H1 (cell line): Measurements from ENCODE around the gene NCOA1. TPM values are rescaled to one million over a fixed set of nuclear protein-coding genes. Genes with fewer than 3 reads are reported as not detected.

Experiments
- CTCF ChIA-PET: fragments of 300-600 bp; sonication (Branson Sonifier 250); formaldehyde crosslinking; loops from one replicate; lab custom pipeline; 2021; ENCODE audit not compliant: partially characterized antibody; lab: Charles Lee
- POLR2A ChIA-PET: fragments of 300-600 bp; sonication (Branson Sonifier 250); formaldehyde crosslinking; loops from one replicate; lab custom pipeline; 2021; ENCODE audit warnings: inconsistent platforms; ENCODE audit not compliant: partially characterized antibody; lab: Charles Lee
- DNase-seq, 2 experiments: peaks; one replicate each; pipeline versions ENCODE4 v3.0.0 to v3.0.0-alpha.2; 2010 to 2022; ENCODE audit warnings: low spot score in 2 of 2, low read depth in 1 of 2, mixed read lengths in 1 of 2
- FAIRE-seq: peaks from 2 replicates; lab custom pipeline; 2011; peaks lifted over from hg19 to GRCh38; lab: Jason Lieb, UNC
- H2AFZ ChIP-seq: 2 replicates; pipeline ENCODE4 v1.8.1; 2012; ENCODE audit warnings: low read length, inconsistent platforms
- H2AK5ac ChIP-seq: 2 replicates; pipeline ENCODE4 v1.6.1; 2013; ENCODE audit warnings: low read depth, low read length
- H2BK120ac ChIP-seq: replicated peaks from 2 replicates; pipeline ENCODE3; 2013; ENCODE audit warnings: low read depth, low read length, inconsistent platforms
- H2BK12ac ChIP-seq: 2 replicates; pipeline ENCODE4 v1.6.1; 2013; ENCODE audit warnings: low read depth, low read length
- H2BK15ac ChIP-seq: 2 replicates; pipeline ENCODE4 v1.6.1; 2013; ENCODE audit warnings: low read length
- H2BK20ac ChIP-seq: 2 replicates; pipeline ENCODE4 v1.6.1; 2013; ENCODE audit warnings: low read length
- H2BK5ac ChIP-seq: 2 replicates; pipeline ENCODE4 v1.6.1; 2013; ENCODE audit warnings: low read depth, low read length
- H3K14ac ChIP-seq: 2 replicates; pipeline ENCODE4 v1.6.1; 2013; ENCODE audit warnings: inconsistent platforms; ENCODE audit not compliant: insufficient read length
- H3K18ac ChIP-seq: 2 replicates; pipeline ENCODE4 v1.6.1; 2013; ENCODE audit warnings: low read length; ENCODE audit errors: extremely low read depth
- H3K23ac ChIP-seq: 2 replicates; pipeline ENCODE4 v1.6.1; 2013; ENCODE audit warnings: inconsistent platforms; ENCODE audit not compliant: insufficient read length
- H3K23me2 ChIP-seq: 2 replicates; pipeline ENCODE4 v1.6.1; 2013; ENCODE audit warnings: low read depth, low read length
- H3K27ac ChIP-seq: 2 replicates; pipeline ENCODE4 v1.6.1; 2011; ENCODE audit warnings: low read depth, low read length, inconsistent platforms
- H3K27me3 ChIP-seq, 4 experiments: replicated peaks in 1 of 4; 1 replicate in 1 of 4; 2 replicates in 3 of 4; pipeline versions ENCODE4 v1.6.1 to v1.8.1; 2011 to 2013; ENCODE audit warnings: low read length in 3 of 4, mild to moderate bottlenecking in 3 of 4, inconsistent platforms in 2 of 4, mixed read lengths in 2 of 4, moderate library complexity in 1 of 4; ENCODE audit not compliant: control insufficient read depth in 3 of 4, insufficient read depth in 3 of 4; ENCODE audit errors: extremely low read depth in 1 of 4
- H3K36me3 ChIP-seq, 4 experiments: 2 replicates each; pipeline versions ENCODE4 v1.6.1 to v1.8.1; 2011 to 2013; ENCODE audit warnings: mild to moderate bottlenecking in 4 of 4, low read length in 3 of 4, moderate library complexity in 2 of 4, control low read depth in 1 of 4, inconsistent platforms in 1 of 4; ENCODE audit not compliant: insufficient read depth in 4 of 4, control insufficient read depth in 2 of 4
- H3K4ac ChIP-seq: replicated peaks from 2 replicates; pipeline ENCODE3; 2013; ENCODE audit warnings: low read length, low read depth, mixed read lengths, inconsistent platforms; ENCODE audit not compliant: insufficient read length
- H3K4me1 ChIP-seq, 4 experiments: replicated peaks in 1 of 4; 1 replicate in 1 of 4; 2 replicates in 3 of 4; pipeline versions ENCODE4 v1.6.1 to v1.8.1; 2011 to 2013; ENCODE audit warnings: low read length in 3 of 4, inconsistent platforms in 2 of 4, mixed read lengths in 1 of 4; ENCODE audit not compliant: insufficient read depth in 4 of 4, control insufficient read depth in 3 of 4
- H3K4me2 ChIP-seq, 2 experiments: 2 replicates each; pipeline versions ENCODE4 v1.6.1 to v1.8.1; 2011 to 2013; ENCODE audit warnings: low read depth in 2 of 2, low read length in 2 of 2, control low read depth in 1 of 2, inconsistent platforms in 1 of 2, mild to moderate bottlenecking in 1 of 2; ENCODE audit not compliant: insufficient read depth in 1 of 2
- H3K4me3 ChIP-seq, 4 experiments: fragments of 200-600, 300-600 bp in 1 of 4; sonication (generic), shearing (Covaris generic), sonication (Bioruptor Twin) in 1 of 4; 2 replicates each; pipeline versions ENCODE4 v1.5.1 to v1.8.1; 2011 to 2016; ENCODE audit warnings: low read length in 4 of 4, low read depth in 3 of 4, control low read depth in 2 of 4, inconsistent platforms in 2 of 4, mild to moderate bottlenecking in 2 of 4, mixed read lengths in 1 of 4, moderate library complexity in 1 of 4; ENCODE audit not compliant: insufficient read depth in 2 of 4; ENCODE audit errors: extremely low read depth in 1 of 4
- H3K56ac ChIP-seq: replicated peaks from 2 replicates; pipeline ENCODE3; 2013; ENCODE audit warnings: low read depth, mild to moderate bottlenecking, mixed read lengths, low read length, inconsistent platforms; ENCODE audit not compliant: insufficient read length
- H3K79me1 ChIP-seq: 2 replicates; pipeline ENCODE4 v1.6.1; 2013; ENCODE audit warnings: low read depth, low read length, control low read depth
- H3K79me2 ChIP-seq, 2 experiments: 2 replicates each; pipeline versions ENCODE4 v1.6.1 to v1.8.1; 2012 to 2013; ENCODE audit warnings: low read length in 2 of 2, mild to moderate bottlenecking in 2 of 2, inconsistent platforms in 1 of 2; ENCODE audit not compliant: insufficient read depth in 2 of 2, control insufficient read depth in 1 of 2
- H3K9ac ChIP-seq, 4 experiments: replicated peaks in 1 of 4; 1 replicate in 1 of 4; 2 replicates in 3 of 4; pipeline versions ENCODE4 v1.6.1 to v1.8.1; 2011 to 2013; ENCODE audit warnings: low read depth in 3 of 4, low read length in 3 of 4, control low read depth in 2 of 4, mild to moderate bottlenecking in 2 of 4, moderate library complexity in 2 of 4, inconsistent platforms in 1 of 4; ENCODE audit errors: extremely low read depth in 1 of 4
- H3K9me3 ChIP-seq, 2 experiments: 2 replicates each; pipeline versions ENCODE4 v1.6.1 to v1.8.1; 2012 to 2013; ENCODE audit warnings: mild to moderate bottlenecking in 2 of 2, moderate library complexity in 2 of 2, control low read depth in 1 of 2, inconsistent platforms in 1 of 2, low read depth in 1 of 2, low read length in 1 of 2, mixed read lengths in 1 of 2; ENCODE audit not compliant: insufficient read depth in 2 of 2
- H4K20me1 ChIP-seq, 2 experiments: replicated peaks in 1 of 2; 2 replicates each; pipeline versions ENCODE3 to v1.8.1; 2011 to 2013; ENCODE audit warnings: inconsistent platforms in 2 of 2, low read length in 2 of 2, mild to moderate bottlenecking in 1 of 2; ENCODE audit not compliant: insufficient read depth in 2 of 2, control insufficient read depth in 1 of 2
- H4K5ac ChIP-seq: 2 replicates; pipeline ENCODE4 v1.6.1; 2013; ENCODE audit warnings: low read length, low read depth, mixed read lengths, inconsistent platforms; ENCODE audit not compliant: insufficient read length
- H4K8ac ChIP-seq: 2 replicates; pipeline ENCODE4 v1.8.0; 2013; ENCODE audit warnings: mild to moderate bottlenecking, moderate library complexity, low read length, inconsistent platforms; ENCODE audit not compliant: insufficient read depth; ENCODE audit errors: extremely low read depth
- H4K91ac ChIP-seq: replicated peaks from 2 replicates; pipeline ENCODE3; 2013; ENCODE audit warnings: low read length, mixed read lengths, inconsistent platforms; ENCODE audit not compliant: insufficient read length
- ASH2L ChIP-seq: fragments of 200-600, 300-600 bp; sonication (generic); IDR thresholded peaks from one replicate; pipeline ENCODE4 v1.7.1; 2017; ENCODE audit warnings: low read length
- ATF2 ChIP-seq: IDR thresholded peaks from 2 replicates; pipeline ENCODE4 v1.6.1; 2012; ENCODE audit warnings: low read length, inconsistent platforms
- BCL11A ChIP-seq, 2 experiments: IDR thresholded peaks; one replicate each; pipeline ENCODE4 v1.6.1; 2011; ENCODE audit warnings: low read depth in 2 of 2, low read length in 2 of 2, mild to moderate bottlenecking in 2 of 2
- CEBPB ChIP-seq: IDR thresholded peaks from 2 replicates; pipeline ENCODE4 v1.6.1; 2012; ENCODE audit warnings: low read depth, low read length
- CTBP2 ChIP-seq: IDR thresholded peaks from 2 replicates; pipeline ENCODE4 v1.7.0; 2011; ENCODE audit warnings: borderline replicate concordance, mild to moderate bottlenecking, moderate library complexity, mixed read lengths, low read length; ENCODE audit not compliant: insufficient read depth, insufficient read length
- HDAC2 ChIP-seq, 2 experiments: fragments of 300-600 bp in 1 of 2; sonication (generic) in 1 of 2; IDR thresholded peaks; 2 replicates each; pipeline ENCODE4 v1.6.1; 2011 to 2012; ENCODE audit warnings: low read depth in 2 of 2, low read length in 2 of 2, mild to moderate bottlenecking in 2 of 2, moderate library complexity in 2 of 2, borderline replicate concordance in 1 of 2, inconsistent platforms in 1 of 2
- SIX5 ChIP-seq: IDR thresholded peaks from 2 replicates; pipeline ENCODE4 v1.6.1; 2011; ENCODE audit warnings: mild to moderate bottlenecking, low read depth, low read length
- SP1 ChIP-seq: IDR thresholded peaks from 2 replicates; pipeline ENCODE4 v1.6.1; 2011; ENCODE audit warnings: low read depth, low read length
- TAF1 ChIP-seq: IDR thresholded peaks from 2 replicates; pipeline ENCODE4 v1.6.1; 2011; ENCODE audit warnings: mild to moderate bottlenecking, low read depth, low read length
- USF2 ChIP-seq: IDR thresholded peaks from 2 replicates; pipeline ENCODE4 v1.6.1; 2011; ENCODE audit warnings: low read length, improper control_type of control experiment
- WGBS, 2 experiments: shearing (Covaris generic) in 1 of 2; methylation state at CpG; one replicate each; pipeline versions ENCODE4 v1.1.6 to v1.1.7; 2013 to 2015; ENCODE audit warnings: low lambda C conversion rate in 2 of 2, mixed read lengths in 2 of 2, inconsistent platforms in 1 of 2, low coverage in 1 of 2, missing lambda C conversion rate in 1 of 2; ENCODE audit not compliant: insufficient replicate concordance in 2 of 2, insufficient coverage in 1 of 2, insufficient read length in 1 of 2; ENCODE audit errors: extremely low coverage in 1 of 2, missing lambda C conversion rate in 1 of 2; 5-methylcytosine and 5-hydroxymethylcytosine counted together
- polyA plus RNA-seq, 7 experiments: library from polyadenylated mRNA; depleted of rRNA in 3 of 7; stranded (reverse) in 5 of 7; unstranded in 2 of 7; fragments of >200 nt in 5 of 7; fragments of 200-250 nt in 2 of 7; gene quantifications; 1 replicate in 5 of 7; 2 replicates in 1 of 7; 4 replicates in 1 of 7; pipeline versions ENCODE4 v1.2.1 to v1.2.3, GENCODE V29; 2011 to 2013; ENCODE audit warnings: missing spikeins in 2 of 7, mixed read lengths in 2 of 7
- total RNA-seq: library from RNA; stranded (reverse); fragmentation: NEBNext Ultra II Directional; extraction: Animal tissue kit (Norgen Biotek cat#: 25700); gene quantifications from 2 replicates; pipeline ENCODE4 v1.2.1, GENCODE V29; 2021

The NCOA1 gene
- total and polyA plus RNA-seq, 2 of the 8 experiments (the other 6 are each of a cell fraction or from before 2014, with no cell fraction given) = 12.8 to 17.9 TPM

GRCh38 chr2:24511198-24511597 is 20.1 kb downstream of the NCOA1 start:
- no peak overlapping the region for H3K4me2 ChIP-seq
- no peaks in the 10 kb centered on the region for H3K9me3 ChIP-seq
- H3K23ac ChIP-seq = no peak overlapping the region
- H2BK15ac ChIP-seq = no peak overlapping the region
- no peak overlapping the region for H2BK20ac ChIP-seq
- no peaks in the 10 kb centered on the region for H3K36me3 ChIP-seq
- no peaks in the 10 kb centered on the region for H3K23me2 ChIP-seq
- H2BK12ac ChIP-seq = no peak overlapping the region
- ChIA-PET POLR2A (no interaction called here), CTCF (no interaction called here)
- H3K56ac ChIP-seq = no peak overlapping the region
- no peak overlapping the region for H3K14ac ChIP-seq
- no peak overlapping the region for H3K27ac ChIP-seq
- no peaks in the 10 kb centered on the region for H3K4me1 ChIP-seq
- H2AK5ac ChIP-seq = no peak overlapping the region
- H3K18ac ChIP-seq = no peak overlapping the region
- H2AFZ ChIP-seq = no peak overlapping the region
- TF ChIP-seq USF2 (no peak), ATF2 (no peak), ASH2L (no peak), CTBP2 (no peak), SIX5 (no peak), HDAC2 (IDR thresholded peaks at IDR 0.05; ENCODE audit: borderline replicate concordance in 1 of 2, low read depth in 2 of 2, low read length in 2 of 2) (no peak), SP1 (no peak), BCL11A (IDR thresholded peaks at IDR 0.05; ENCODE audit: low read depth in 2 of 2, low read length in 2 of 2) (no peak), TAF1 (no peak), CEBPB (no peak)
- H3K4ac ChIP-seq = no peak overlapping the region
- no peak overlapping the region for H3K4me3 ChIP-seq
- no peak overlapping the region for H3K9ac ChIP-seq
- H2BK5ac ChIP-seq = no peak overlapping the region
- no peak overlapping the region for H2BK120ac ChIP-seq
- H4K91ac ChIP-seq = no peak overlapping the region
- DNase-seq (no peak), FAIRE-seq (no peak)
- no peak overlapping the region for H4K8ac ChIP-seq
- H3K79me1 ChIP-seq = no peaks in the 10 kb centered on the region; the same call in 1 of the 2 replicates
- no peak overlapping the region for H4K5ac ChIP-seq
- 92% methylated on average over 2 of the region's 2 CpGs; no CpG with 5 or more reads in 1 of the 2 experiments for WGBS, 2 experiments
- no peaks in the 10 kb centered on the region for H4K20me1 ChIP-seq
- H3K27me3 ChIP-seq = no peaks in the 10 kb centered on the region
- H3K79me2 ChIP-seq = peaks cover 0 to 17% of the 10 kb centered on the region in 2 experiments; a peak in 2 of 4 replicates
